Measurements from ENCODE around the gene ASIC2.
"Not testable (repeated sequence)": the region's sequence is repeated elsewhere in the genome, so short reads cannot be mapped to it uniquely, and the experiment has no call there.

- TF ChIP-seq CTCF (conservative IDR thresholded peaks at IDR 0.05; ENCODE audit: low read depth, low read length); EZH2phosphoT487 (IDR thresholded peaks at IDR 0.05; ENCODE audit: borderline replicate concordance, low read length): not testable (repeated sequence)
Observed at GRCh38 chr17:32987453-32987805, 305.7 kb downstream of the ASIC2 start.
